Esophagus muscularis mucosa (tissue), 4 donors: Measurements from ENCODE around the gene BMP8A. TPM values are rescaled to one million over a fixed set of nuclear protein-coding genes. Genes with fewer than 3 reads are reported as not detected.
"Not testable (repeated sequence)": the region's sequence is repeated elsewhere in the genome, so short reads cannot be mapped to it uniquely, and the experiment has no call there.

ENCODE experiments used
- DNase-seq: peaks from one replicate; pipeline ENCODE4 v3.0.0-alpha.2; 2017; ENCODE audit errors: extremely low spot score
- H3K27ac ChIP-seq, 4 donors: fragments of 200-600 bp; sonication (generic); replicated peaks in 1 of 4; 1 replicate in 3 of 4; 2 replicates in 1 of 4; pipeline ENCODE4 v1.5.1; 2016 to 2019; ENCODE audit warnings: mild to moderate bottlenecking in 1 of 4
- H3K27me3 ChIP-seq, 4 donors: fragments of 200-600 bp; sonication (generic); one replicate each; pipeline versions ENCODE4 v1.5.1 to v1.6.0; 2016 to 2019
- H3K36me3 ChIP-seq, 4 donors: fragments of 200-600 bp; sonication (generic); one replicate each; pipeline ENCODE4 v1.5.1; 2016 to 2019
- H3K4me1 ChIP-seq, 4 donors: fragments of 200-600 bp; sonication (generic); one replicate each; pipeline ENCODE4 v1.5.1; 2016 to 2019
- H3K4me3 ChIP-seq, 4 donors: fragments of 200-600 bp; sonication (generic); 1 replicate in 2 of 4; 2 replicates in 2 of 4; pipeline ENCODE4 v1.5.1; 2016 to 2019; ENCODE audit warnings: mild to moderate bottlenecking in 4 of 4, moderate library complexity in 1 of 4
- H3K9me3 ChIP-seq, 4 donors: fragments of 200-600 bp; sonication (generic); 1 replicate in 3 of 4; 2 replicates in 1 of 4; pipeline ENCODE4 v1.5.1; 2016 to 2019
- EP300 ChIP-seq: sonication (generic); formaldehyde crosslinking; IDR thresholded peaks from one replicate; pipeline ENCODE4 v1.6.1; 2017; ENCODE audit warnings: antibody characterized with exemption
- POLR2A ChIP-seq: fragments of 450-650 bp; IDR thresholded peaks from one replicate; pipeline ENCODE4 v1.6.1; 2017; ENCODE audit warnings: antibody characterized with exemption, moderate library complexity, mild to moderate bottlenecking, low read depth
- POLR2AphosphoS5 ChIP-seq, 2 donors: sonication (generic); formaldehyde crosslinking; IDR thresholded peaks; one replicate each; pipeline ENCODE4 v1.6.1; 2017; ENCODE audit warnings: antibody characterized with exemption in 2 of 2
- WGBS: methylation state at CpG from one replicate; pipeline ENCODE4 v1.1.5; 2018; 5-methylcytosine and 5-hydroxymethylcytosine counted together
- intact Hi-C: fragments of 100-400 bp; cut with DNase I; formaldehyde crosslinking; loops from one replicate; pipeline ENCODE4 v1.15.1; 2023
- total RNA-seq, 4 donors: library from RNA; depleted of rRNA; stranded (reverse); fragments of >200 nt; gene quantifications; one replicate each; pipeline versions ENCODE4 v1.1.0 to v1.2.1, GENCODE V29; 2016
- TF ChIP-seq, protein P1 (sequence below), 3 experiments: fragments of 200-600 bp in 2 of 3; fragments of 450-650 bp in 1 of 3; sonication (generic) in 2 of 3; IDR thresholded peaks; one replicate each; pipeline ENCODE4 v1.5.1; 2017 to 2019; ENCODE audit warnings: antibody characterized with exemption in 3 of 3, mild to moderate bottlenecking in 2 of 3, moderate library complexity in 1 of 3

Gene BMP8A
- total RNA-seq, 4 donors from 2014 or later, result 0.99 to 3.0 (median 2.2) TPM

DNA sequence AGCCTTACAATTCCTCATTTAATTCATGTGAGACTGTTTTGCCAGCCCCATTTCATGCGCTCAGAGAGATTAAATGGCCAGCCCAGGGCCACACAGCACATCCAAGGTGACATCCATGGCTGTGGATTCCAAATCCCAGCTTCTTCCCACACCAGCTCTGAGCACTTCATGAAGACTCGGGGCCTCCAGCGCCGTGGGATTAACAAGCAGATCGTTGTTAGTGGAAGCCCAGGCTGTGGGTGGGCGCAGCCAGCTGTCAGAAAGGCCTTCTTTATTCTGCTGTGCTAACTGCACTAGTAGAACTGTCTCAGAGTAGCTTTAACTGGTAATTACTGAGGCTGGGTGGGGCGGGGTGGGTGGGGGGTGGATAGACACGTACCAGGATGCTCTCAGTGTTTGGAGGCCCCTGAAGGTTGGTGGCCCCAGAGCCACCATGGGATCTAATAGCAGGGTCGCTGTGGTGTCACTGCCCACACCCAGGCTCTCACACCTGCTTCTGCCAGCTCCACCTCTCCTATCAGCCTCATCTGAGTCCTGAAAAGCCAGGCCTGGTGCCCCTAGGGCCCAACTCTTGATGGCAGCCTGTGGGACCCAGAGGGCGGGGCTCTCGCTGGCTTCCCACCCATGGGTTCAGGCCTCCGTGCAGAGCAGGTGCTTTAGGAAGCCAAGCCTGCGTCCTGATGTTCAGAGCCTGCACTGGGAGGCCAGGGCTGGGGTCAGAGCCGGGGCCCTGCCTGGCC is 3.4 kb downstream of the BMP8A start:
- Histone ChIP-seq H3K36me3 (no peaks in the 10 kb centered on the region), H3K9me3 (no peaks in the 10 kb centered on the region), H3K27me3 (peaks cover 0 to 59% (median 8%) of the 10 kb centered on the region in 4 donors), H3K4me1 (peaks cover 12 to 35% (median 22%) of the 10 kb centered on the region in 4 donors), H3K27ac (no peak overlapping the region), H3K4me3 (no peak overlapping the region)
- no peak for TF ChIP-seq EP300
- no peak for TF ChIP-seq POLR2AphosphoS5 (IDR thresholded peaks at IDR 0.05)
- TF ChIP-seq, protein P1, sequence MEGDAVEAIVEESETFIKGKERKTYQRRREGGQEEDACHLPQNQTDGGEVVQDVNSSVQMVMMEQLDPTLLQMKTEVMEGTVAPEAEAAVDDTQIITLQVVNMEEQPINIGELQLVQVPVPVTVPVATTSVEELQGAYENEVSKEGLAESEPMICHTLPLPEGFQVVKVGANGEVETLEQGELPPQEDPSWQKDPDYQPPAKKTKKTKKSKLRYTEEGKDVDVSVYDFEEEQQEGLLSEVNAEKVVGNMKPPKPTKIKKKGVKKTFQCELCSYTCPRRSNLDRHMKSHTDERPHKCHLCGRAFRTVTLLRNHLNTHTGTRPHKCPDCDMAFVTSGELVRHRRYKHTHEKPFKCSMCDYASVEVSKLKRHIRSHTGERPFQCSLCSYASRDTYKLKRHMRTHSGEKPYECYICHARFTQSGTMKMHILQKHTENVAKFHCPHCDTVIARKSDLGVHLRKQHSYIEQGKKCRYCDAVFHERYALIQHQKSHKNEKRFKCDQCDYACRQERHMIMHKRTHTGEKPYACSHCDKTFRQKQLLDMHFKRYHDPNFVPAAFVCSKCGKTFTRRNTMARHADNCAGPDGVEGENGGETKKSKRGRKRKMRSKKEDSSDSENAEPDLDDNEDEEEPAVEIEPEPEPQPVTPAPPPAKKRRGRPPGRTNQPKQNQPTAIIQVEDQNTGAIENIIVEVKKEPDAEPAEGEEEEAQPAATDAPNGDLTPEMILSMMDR (IDR thresholded peaks at IDR 0.05), result no peak
- no peak for TF ChIP-seq POLR2A
- intact Hi-C loops, result no loop called here
- DNase-seq, result no peak
- 91% methylated on average over 11 of the region's 14 CpGs for WGBS

GRCh38 chr1:39496520-39496919 is 5.1 kb downstream of the BMP8A start:
- H3K36me3 ChIP-seq, DNase-seq, H3K4me3 ChIP-seq, intact Hi-C loops, H3K27ac ChIP-seq, H3K9me3 ChIP-seq: not testable (repeated sequence)
- Histone ChIP-seq H3K4me1 (peaks cover 7 to 33% (median 14%) of the 10 kb centered on the region in 4 donors), H3K27me3 (peaks cover 0 to 46% (median 3%) of the 10 kb centered on the region in 4 donors)
- WGBS, result 95% methylated on average over 5 of the region's 5 CpGs

DNA sequence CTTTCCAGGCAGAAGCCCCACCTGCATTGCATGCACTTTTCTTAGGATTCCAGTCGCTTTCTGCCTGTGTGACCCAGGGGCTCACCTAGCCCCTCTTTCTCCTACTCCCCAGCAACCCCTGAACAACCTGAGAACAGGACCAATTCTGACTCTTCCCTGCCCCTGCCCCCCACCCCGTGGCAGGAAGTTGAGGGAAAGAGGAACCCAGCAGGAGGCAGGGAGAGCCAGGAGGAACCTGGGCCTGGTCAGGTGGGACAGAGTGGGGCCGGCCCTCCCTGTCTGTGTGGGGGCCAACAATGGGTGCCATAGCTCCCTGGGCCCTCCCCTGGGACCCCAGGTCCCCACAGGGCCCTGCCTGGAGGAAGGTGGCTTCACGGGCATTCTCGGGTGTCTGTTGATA is 6.1 kb downstream of the BMP8A start:
- WGBS, result 100% methylated on average over 1 of the region's 5 CpGs
- no peak for DNase-seq
- H3K27me3 ChIP-seq, result peaks cover 0 to 36% (median under 1%) of the 10 kb centered on the region in 4 donors
- H3K9me3 ChIP-seq, result no peaks in the 10 kb centered on the region
- H3K4me1 ChIP-seq, result peaks cover 7 to 27% (median 8%) of the 10 kb centered on the region in 4 donors
- no peak for TF ChIP-seq EP300
- no peak for TF ChIP-seq POLR2A
- no peak for TF ChIP-seq POLR2AphosphoS5 (IDR thresholded peaks at IDR 0.05)
- TF ChIP-seq, protein P1 (IDR thresholded peaks at IDR 0.05), result no peak
- H3K4me3 ChIP-seq, result no peak overlapping the region
- intact Hi-C loops, result no loop called here
- H3K27ac ChIP-seq, result peak overlapping the region in 3 of 4 donors; percentile 23 to 39 (median 31)
- H3K36me3 ChIP-seq, result no peaks in the 10 kb centered on the region

DNA sequence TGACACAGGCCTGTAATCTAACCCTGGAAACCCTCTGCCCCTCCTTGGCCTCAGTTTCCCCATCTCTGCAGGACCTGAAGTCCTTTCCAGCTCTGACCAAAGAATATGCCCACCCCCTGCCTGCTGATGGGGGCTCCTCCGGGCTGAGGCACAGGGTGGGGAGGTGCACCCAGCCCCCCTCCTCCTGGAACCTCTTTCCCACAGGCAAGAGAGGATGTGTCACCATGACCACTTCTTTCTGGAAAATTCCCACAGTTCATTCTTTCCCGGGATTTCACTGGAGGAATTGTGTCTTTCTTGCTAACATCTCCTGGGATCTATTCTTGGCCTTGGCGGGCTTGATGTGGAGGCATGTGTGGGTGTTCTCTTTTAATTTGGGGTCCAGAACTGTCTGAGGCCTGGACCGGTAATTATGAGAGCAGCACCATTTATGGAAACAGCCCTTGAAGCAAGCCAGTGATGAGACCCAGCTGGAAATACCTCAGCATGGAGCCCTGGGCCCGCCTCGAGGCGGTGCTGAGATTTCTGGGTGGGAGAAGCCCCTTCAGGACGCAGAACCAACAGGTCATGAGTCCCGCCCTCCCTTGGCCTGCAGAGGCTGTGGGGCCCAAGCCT is 6.8 kb downstream of the BMP8A start:
- intact Hi-C loops, H3K9me3 ChIP-seq, H3K36me3 ChIP-seq, H3K4me3 ChIP-seq, DNase-seq: not testable (repeated sequence)
- peaks cover 0 to 29% (median 0%) of the 10 kb centered on the region in 4 donors for H3K27me3 ChIP-seq
- peaks cover 7 to 27% (median 8%) of the 10 kb centered on the region in 4 donors for H3K4me1 ChIP-seq
- H3K27ac ChIP-seq, result peak overlapping the region in 3 of 4 donors; percentile 23 to 39 (median 31)
- 65% methylated on average over 7 of the region's 9 CpGs for WGBS

DNA sequence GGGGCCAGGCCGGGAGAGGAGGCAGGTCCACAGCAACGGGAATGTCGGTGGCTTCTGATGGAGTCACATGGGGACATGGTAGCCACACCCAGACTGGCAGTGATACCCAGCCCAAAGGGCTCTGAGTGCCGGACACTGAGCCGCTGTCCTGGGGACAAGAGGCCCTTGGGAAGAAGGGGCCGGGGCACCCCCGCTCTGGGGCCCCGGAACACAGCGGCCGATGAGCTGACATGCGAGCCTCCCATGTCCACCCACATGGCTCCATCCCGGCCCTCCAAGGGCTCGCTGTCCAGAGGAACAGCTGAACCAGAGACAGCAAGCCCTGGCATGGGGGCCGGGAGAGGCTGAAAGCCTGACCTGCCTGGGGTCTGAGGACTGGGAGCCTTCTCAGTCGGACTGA is 7.4 kb downstream of the BMP8A start:
- Histone ChIP-seq H3K4me1 (peaks cover 7 to 27% (median 8%) of the 10 kb centered on the region in 4 donors), H3K27ac (peak overlapping the region; percentile 14 to 67 (median 46)), H3K27me3 (peaks cover 0 to 23% (median 0%) of the 10 kb centered on the region in 4 donors)
- H3K9me3 ChIP-seq, DNase-seq, intact Hi-C loops, H3K36me3 ChIP-seq, H3K4me3 ChIP-seq: not testable (repeated sequence)
- WGBS, result no CpG with 5 or more reads among the region's 15 CpGs

DNA sequence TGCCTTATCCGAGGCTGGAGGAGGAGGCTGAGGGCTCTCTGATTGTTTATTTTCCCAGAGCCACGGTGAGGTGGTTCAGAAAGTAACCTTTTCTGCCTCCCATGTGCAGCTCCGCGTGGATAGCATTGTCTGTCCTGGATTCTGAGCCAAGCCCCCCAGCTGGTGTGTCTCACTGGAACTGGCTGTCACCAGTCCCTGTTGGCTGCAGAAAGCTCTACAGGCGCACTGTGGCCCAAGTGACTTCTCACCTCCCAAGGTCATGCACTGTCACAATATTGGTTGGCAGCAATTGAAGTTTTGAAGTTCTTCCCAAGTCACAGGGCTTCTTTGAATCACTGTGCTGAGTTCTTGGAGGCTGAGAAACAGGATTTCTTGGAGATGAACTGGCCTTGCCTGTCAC is 8.2 kb downstream of the BMP8A start:
- H3K9me3 ChIP-seq, result no peaks in the 10 kb centered on the region
- WGBS, result 41% methylated on average over 5 of the region's 5 CpGs
- peaks cover 7 to 27% (median 8%) of the 10 kb centered on the region in 4 donors for H3K4me1 ChIP-seq
- H3K36me3 ChIP-seq, result no peaks in the 10 kb centered on the region
- no peak overlapping the region for H3K4me3 ChIP-seq
- DNase-seq, result no peak
- H3K27ac ChIP-seq, result peak overlapping the region; percentile 14 to 67 (median 46)
- intact Hi-C loops, result no loop called here
- peaks cover 0 to 15% (median 0%) of the 10 kb centered on the region in 4 donors for H3K27me3 ChIP-seq
- TF ChIP-seq, protein P1 (IDR thresholded peaks at IDR 0.05), result no peak
- TF ChIP-seq POLR2A (no peak), EP300 (no peak), POLR2AphosphoS5 (IDR thresholded peaks at IDR 0.05) (peak; percentile 26 to 27)
